GM21619 (cell line): Measurements from ENCODE around the gene TRIM16.
"Not testable (repeated sequence)": the region's sequence is repeated elsewhere in the genome, so short reads cannot be mapped to it uniquely, and the experiment has no call there.

Experiments
- ATAC-seq: cut with Tn5 transposase; IDR thresholded peaks from one replicate; pipeline ENCODE4 v1.9.1; 2021; ENCODE audit not compliant: unreplicated experiment

TRIM16 gene

DNA sequence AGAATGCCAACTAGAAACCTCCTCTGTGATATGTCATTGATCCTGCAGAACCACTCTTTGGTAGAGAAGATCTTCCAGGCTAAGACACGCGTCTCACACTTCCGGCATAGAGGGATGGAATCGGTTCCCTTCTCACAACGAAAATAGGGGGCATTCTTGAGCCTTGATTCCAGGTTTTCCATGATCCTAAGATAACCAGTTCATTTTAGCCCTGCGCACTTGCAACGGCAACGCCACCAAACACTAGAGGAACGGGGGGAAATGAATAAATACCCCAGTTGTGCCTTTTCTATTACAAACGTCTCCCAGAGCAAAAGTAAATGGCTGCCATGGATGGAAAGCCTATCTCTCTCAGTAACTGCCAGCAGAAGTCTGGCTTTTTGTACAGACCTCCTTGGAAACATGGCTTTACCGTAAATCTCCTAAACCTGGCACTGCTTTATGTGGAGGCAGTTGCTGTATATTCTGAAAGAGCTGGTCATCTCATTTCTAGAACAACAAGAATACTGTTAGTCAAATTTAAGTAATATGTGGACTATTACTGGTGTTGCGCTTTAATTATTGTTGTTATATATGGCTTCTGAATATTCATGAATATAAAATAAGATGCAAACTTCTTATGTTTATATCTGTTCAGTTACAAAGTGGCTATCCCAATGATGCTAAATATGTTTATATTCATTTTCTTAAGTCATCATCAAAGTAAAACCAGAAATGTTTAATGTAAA, 64.6 kb downstream of the TRIM16 start, which contains the start of gene FBXW10B:
FBXW10B (minus strand) TSS at position 374 of the 728 bp plus-strand sequence; CDS start at position 182, 192 bp downstream.
- not testable (repeated sequence) for ATAC-seq

DNA sequence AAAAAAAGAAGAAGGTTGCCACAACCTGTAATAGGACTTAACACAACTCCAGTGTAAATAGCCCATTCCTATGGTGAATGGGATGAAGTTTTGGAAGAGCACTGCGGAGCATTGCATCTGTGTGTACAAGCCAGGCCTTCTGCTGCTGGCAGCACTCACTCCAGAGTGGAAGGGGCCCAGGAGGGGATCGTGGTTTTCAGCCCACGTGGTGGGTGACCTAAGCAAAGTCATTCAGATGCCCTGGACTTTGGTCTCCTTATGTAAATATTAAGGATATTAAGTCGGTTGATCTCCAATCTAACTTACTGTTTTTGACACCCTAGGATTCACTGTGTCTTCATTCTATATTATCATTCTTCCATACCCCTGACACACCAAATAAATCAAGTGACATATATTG, 67.3 kb downstream of the TRIM16 start:
- ATAC-seq: not testable (repeated sequence)

DNA sequence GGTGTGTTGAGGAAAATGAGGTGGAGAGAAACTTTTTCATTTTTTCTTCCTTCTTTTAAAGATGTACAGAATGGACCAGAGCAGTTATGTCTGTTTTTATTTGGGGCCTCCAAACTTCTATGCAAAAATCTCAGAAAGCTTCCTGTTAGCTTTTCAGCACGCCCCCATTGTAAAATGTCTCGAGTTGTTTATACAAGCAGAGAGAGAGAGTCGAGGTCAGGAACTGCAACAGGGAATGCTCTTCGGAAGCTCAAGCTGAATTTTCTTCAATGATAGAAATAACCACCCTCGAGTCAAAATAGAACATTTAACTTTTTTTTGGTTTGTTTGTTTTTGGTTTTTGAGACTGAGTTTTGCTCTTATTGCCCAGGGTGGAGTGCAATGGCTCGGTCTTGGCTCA, 68.3 kb downstream of the TRIM16 start:
- ATAC-seq: not testable (repeated sequence)

DNA sequence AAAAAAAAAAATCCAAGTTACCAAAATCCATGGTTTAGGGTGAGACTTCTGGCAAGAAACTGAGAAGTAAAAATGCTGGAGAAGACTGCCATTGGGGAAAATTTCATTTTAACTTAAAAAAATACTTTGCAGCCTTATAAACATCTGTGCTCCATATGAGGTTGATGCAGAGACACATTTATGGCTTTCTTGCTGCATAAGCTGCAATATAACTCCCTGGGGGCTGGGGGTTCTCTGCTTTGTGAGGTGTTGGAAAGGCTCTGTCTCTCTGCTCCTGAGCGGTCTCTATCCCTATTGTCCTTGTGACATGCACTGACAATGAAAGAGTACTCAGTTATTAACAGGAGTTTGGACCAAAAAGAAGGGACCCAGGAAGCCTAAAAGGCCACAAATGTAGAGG, 71.0 kb downstream of the TRIM16 start:
- ATAC-seq: not testable (repeated sequence)

DNA sequence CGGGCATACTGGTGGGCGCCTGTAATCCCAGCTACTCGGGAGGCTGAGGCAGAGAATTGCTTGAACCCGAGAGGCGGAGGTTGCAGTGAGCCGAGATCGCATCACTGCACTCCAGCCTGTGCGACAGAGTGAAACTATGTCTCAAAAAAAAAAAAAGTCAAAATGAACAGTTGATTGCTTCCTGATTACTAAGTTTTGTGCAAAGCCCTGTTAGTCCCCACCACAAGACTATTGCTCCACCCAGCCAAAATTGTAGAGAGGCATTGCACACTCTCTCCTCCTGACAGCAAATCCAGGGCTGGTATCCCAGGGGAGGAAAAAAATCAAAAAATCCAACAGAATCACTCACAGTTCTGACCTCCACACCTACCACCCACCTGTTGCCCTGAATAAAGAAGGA, 91.2 kb downstream of the TRIM16 start:
- not testable (repeated sequence) for ATAC-seq

DNA sequence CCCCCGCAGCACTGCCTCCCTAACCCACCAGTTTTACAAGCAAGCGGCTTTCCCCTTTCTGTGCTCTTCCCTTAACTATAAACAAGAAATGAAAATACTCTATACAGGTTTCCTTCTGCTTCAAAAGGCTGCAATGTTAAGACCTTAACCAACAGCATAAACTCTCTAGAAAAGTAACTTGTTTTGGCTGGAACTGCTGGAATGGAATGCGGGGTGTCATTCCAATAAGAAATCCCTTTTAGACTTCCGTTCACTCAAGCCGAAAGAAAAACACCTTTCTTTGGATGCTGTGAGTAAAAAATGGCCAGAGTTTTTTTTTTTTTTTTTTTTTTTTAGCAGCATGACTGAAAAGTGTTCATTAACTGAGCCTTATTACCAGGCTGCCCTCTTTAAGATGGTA, 92.1 kb downstream of the TRIM16 start:
- ATAC-seq: not testable (repeated sequence)

DNA sequence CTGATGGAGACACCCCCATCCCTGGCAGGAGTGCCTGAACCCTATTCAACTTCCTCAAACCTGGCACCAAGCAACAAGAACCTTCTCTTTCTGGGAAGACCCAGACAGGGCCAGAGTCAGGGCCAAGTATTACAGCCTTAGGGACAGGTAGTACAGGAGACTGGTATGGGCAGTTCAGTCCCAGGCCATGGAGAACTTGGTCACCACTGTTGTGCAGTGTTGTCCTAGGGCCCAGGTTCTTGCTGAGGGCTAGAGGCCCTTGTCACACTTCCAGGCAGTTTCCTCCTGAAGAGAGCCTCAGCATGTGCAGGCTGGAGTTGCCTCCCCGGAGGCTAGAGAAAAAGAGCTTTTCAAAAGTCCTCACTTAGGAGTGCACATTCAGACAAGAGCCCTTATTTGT, 93.3 kb downstream of the TRIM16 start:
- ATAC-seq: not testable (repeated sequence)

DNA sequence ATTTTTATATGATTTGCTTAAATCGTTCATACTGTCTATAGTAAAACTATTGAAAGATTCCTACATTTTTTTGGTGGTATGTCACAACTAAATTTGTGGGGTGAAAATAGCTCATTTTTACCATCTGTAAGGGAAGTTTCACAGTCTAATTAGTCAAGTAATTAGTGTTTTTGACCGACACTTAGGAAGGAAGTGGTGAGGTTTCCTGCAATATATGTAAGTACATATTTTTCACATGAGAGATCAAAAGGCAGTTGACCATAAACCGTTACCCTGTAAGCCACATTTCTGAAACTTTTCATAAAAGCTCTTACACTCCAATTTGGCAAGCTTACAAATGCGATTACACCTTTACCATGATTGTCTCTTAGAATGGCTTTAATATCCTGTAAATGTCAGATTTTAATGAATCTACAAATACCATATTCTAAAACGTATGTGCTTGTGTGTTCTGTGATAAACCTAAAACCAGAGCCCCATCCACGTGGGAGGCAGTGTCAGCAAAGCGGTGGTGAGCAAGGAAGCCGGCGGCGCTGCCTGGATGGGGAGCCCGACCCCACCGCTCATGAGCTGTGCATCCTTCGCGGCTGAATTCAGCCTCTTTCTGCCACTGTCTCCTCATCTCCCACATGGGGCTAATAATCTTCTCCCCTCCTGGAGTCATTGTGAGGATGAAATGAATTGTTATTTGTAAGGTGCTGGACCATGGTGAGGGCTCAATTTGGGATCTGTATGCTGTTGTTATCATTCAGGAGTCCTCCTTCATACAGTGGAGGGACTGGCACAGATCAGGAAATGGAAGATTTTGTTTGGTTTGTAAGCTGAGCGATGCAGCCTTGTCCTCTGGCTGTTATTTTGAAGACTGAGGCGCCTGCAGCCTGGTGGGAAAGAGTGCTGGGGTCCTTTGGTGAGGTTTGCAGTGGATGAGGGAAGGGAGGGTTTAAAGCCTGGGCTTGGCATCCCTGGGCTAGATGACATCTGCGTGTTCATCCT, 94.3 kb downstream of the TRIM16 start:
- peak; percentile 78 for ATAC-seq

DNA sequence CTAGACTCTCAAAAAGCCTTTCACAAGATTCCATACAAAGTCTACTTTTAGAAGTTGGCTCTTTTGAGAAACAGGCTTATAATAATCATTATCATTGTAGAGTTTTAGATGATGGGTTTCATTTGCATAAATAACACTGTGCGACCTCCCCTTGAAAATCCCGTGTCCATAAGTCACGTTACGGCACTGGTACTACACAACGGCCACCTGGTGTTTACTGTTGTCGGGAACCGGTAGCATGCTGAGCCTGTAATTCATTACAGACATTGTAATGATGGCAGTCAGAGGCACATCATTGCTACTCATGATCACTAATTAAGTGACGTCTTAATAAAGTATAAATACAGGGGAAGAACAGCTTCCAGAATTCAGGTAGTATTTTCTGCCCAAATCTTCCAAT, 96.1 kb downstream of the TRIM16 start:
- ATAC-seq: not testable (repeated sequence)

DNA sequence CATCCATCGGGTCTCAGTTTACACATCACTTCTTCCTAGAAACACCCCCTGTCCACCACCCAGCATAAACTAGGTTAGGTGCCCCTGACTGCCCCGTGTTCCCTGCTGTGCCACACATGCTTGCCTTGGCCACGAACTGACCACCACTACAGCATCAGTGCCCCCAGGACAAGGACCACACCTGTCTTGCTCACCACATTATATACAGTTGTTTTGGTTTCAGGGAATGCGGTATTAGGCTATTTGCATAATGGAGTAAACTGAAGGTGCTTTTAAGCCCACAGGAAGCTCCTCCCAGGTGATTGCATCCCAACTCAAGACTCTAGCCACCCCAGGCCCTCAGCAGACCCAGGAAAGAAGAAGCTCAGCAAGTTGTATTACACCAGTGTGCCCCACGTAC, 100.8 kb downstream of the TRIM16 start:
- ATAC-seq: not testable (repeated sequence)

DNA sequence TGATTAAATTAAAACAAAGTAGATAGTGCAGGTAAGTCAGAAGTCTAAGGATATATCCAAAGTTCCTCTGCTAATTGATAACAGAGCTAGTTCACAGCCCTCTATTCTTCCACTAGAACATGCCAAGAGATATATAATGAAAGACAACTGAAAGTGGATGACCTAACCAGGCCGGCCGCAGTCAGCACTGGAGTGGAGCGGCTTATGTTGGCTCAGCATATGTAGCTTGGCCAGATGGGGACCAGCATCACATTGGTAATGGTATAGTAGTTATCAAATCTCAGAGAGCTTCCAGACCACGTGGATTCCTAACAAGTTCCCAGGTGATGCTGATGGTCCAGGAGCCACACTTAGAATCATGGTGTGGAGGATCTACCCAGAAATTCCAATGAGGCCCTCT, 102.6 kb downstream of the TRIM16 start:
- not testable (repeated sequence) for ATAC-seq
